ENCODE data around the gene BCL2L15. TPM values are rescaled to one million over a fixed set of nuclear protein-coding genes. Genes with fewer than 3 reads are reported as not detected.

The BCL2L15 gene
- total RNA-seq, 1 experiment from 2014 or later: 0.09 TPM

DNA sequence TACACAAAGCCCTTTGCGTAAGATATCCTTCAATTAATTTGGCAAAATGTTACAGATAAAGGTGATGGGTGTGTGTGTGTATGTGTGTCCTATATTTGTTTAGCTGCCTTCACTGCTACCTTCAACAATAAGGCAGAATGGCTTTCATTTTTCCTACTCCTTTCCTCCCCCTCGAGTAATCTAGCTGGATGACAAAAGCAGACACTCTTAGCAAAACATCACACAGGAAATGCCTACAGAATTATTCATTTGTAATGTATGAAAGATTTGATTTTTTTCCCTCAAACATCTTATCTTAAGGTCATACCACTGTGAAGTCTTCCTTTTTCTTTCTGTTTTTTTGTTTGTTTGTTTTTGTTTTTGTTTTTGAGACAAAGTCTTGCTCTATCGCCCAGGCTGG is 26.5 kb downstream of the BCL2L15 start:
- no peaks in the 10 kb centered on the region for H3K36me3 ChIP-seq (ENCODE audit: control insufficient read depth, insufficient read depth, low read length)
- H3K9me3 Mint-ChIP-seq (ENCODE audit: unreplicated experiment): no peaks in the 10 kb centered on the region
- intact Hi-C loops (cut with micrococcal nuclease; ENCODE audit: unreplicated experiment): no loop called here
- DNase-seq: no peak
- H3K9me3 ChIP-seq: no peaks in the 10 kb centered on the region
- no peak overlapping the region for H3K27ac Mint-ChIP-seq (ENCODE audit: unreplicated experiment)
- no peaks in the 10 kb centered on the region for H3K27me3 ChIP-seq (replicated peaks; ENCODE audit: control insufficient read depth, insufficient read depth, low read length)
- POLR2A ChIA-PET: no interaction called here
- TF ChIP-seq, protein P1, sequence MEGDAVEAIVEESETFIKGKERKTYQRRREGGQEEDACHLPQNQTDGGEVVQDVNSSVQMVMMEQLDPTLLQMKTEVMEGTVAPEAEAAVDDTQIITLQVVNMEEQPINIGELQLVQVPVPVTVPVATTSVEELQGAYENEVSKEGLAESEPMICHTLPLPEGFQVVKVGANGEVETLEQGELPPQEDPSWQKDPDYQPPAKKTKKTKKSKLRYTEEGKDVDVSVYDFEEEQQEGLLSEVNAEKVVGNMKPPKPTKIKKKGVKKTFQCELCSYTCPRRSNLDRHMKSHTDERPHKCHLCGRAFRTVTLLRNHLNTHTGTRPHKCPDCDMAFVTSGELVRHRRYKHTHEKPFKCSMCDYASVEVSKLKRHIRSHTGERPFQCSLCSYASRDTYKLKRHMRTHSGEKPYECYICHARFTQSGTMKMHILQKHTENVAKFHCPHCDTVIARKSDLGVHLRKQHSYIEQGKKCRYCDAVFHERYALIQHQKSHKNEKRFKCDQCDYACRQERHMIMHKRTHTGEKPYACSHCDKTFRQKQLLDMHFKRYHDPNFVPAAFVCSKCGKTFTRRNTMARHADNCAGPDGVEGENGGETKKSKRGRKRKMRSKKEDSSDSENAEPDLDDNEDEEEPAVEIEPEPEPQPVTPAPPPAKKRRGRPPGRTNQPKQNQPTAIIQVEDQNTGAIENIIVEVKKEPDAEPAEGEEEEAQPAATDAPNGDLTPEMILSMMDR (IDR thresholded peaks at IDR 0.05; ENCODE audit: insufficient read depth in 1 of 2, low read depth in 1 of 2, low read length in 1 of 2, severe bottlenecking in 1 of 2, unreplicated experiment in 1 of 2): no peak
- H3K27me3 Mint-ChIP-seq (ENCODE audit: insufficient read depth, unreplicated experiment): no peaks in the 10 kb centered on the region
- no peaks in the 10 kb centered on the region for H3K36me3 Mint-ChIP-seq (ENCODE audit: insufficient read depth, unreplicated experiment)
- H3K4me1 ChIP-seq: no peaks in the 10 kb centered on the region
- no peak overlapping the region for H3K4me3 ChIP-seq (ENCODE audit: low read depth, low read length)
- CTCF ChIA-PET: no interaction called here
- H3K4me1 Mint-ChIP-seq (ENCODE audit: low read depth, unreplicated experiment): no peaks in the 10 kb centered on the region
- no peak overlapping the region for H3K4me3 Mint-ChIP-seq (ENCODE audit: unreplicated experiment)
- BruUV-seq (replicated peaks): no TSS peak

DNA sequence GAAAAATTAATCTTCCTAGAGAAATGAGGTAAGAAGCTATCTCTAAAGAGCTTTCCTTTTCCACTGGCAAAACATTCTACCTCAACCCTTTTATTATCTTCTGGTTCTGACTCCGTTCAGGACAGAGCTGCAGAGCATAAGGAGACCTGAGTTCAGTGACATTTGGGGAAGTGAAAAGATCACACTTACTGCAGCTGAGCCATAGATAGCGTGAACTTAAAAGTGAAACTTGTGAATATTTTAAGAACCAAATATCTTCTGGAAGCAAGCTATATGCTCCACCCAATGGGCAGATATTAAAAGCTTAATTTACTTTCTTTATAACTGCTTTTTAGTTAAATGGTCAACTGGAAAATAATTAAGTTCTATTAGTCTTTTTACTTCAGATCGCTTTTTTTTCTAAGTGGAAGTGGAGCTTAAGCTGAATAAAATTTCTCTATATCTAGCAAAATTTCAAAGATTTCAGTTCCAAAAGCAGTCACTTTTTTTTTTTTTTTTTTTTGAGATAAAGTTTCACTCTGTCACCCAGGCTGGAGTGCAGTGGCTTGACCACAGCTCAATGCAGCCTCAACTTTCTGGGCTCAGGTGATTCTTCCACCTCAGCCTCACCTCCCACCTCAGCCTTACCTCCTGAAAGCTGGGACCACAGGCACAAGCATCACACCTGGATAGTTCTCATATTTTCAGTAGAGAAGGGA is 27.8 kb downstream of the BCL2L15 start:
- no peak overlapping the region for H3K4me3 ChIP-seq (ENCODE audit: low read depth, low read length)
- no peaks in the 10 kb centered on the region for H3K9me3 ChIP-seq
- intact Hi-C loops (cut with micrococcal nuclease; ENCODE audit: unreplicated experiment): loop anchor here (5.0 kb wide), 1 partner anchor 633 kb away; no protein-coding TSS in a partner anchor
- DNase-seq: no peak
- Mint-ChIP-seq H3K27me3 (ENCODE audit: insufficient read depth, unreplicated experiment) (no peaks in the 10 kb centered on the region), H3K36me3 (ENCODE audit: insufficient read depth, unreplicated experiment) (no peaks in the 10 kb centered on the region), H3K9me3 (ENCODE audit: unreplicated experiment) (no peaks in the 10 kb centered on the region), H3K27ac (ENCODE audit: unreplicated experiment) (no peak overlapping the region), H3K4me1 (ENCODE audit: low read depth, unreplicated experiment) (no peaks in the 10 kb centered on the region), H3K4me3 (ENCODE audit: unreplicated experiment) (no peak overlapping the region)
- H3K36me3 ChIP-seq (ENCODE audit: control insufficient read depth, insufficient read depth, low read length): no peaks in the 10 kb centered on the region
- ChIA-PET POLR2A (interaction anchor here (0.6 kb wide), 1 partner anchor 79 kb away, joined by 4 read pairs; no protein-coding TSS in a partner anchor), CTCF (no interaction called here)
- H3K4me1 ChIP-seq: no peaks in the 10 kb centered on the region
- TF ChIP-seq, protein P1 (IDR thresholded peaks at IDR 0.05; ENCODE audit: insufficient read depth in 1 of 2, low read depth in 1 of 2, low read length in 1 of 2, severe bottlenecking in 1 of 2, unreplicated experiment in 1 of 2): no peak
- H3K27me3 ChIP-seq (replicated peaks; ENCODE audit: control insufficient read depth, insufficient read depth, low read length): no peaks in the 10 kb centered on the region
- BruUV-seq (replicated peaks): no TSS peak

DNA sequence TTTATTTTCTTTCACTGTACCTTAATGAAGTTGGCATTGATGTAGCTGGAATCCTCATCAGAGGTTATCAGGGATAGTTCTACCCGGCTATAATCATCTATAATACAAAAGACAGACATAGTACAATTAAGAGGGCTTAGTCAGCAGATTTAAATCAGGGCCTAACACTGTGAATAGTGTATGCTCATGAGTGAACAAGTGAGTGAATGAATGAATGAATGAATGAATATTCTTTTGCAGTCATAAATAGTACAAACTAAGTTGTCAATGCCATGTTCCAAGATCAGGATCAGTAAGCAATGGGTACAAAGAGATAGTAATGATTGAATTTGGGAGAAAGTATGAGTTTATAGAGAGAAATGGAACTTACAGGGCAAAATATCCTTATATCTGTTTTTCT is 28.4 kb downstream of the BCL2L15 start:
- no peaks in the 10 kb centered on the region for H3K9me3 ChIP-seq
- no TSS peak for BruUV-seq (replicated peaks)
- CTCF ChIA-PET: no interaction called here
- no peak for DNase-seq
- POLR2A ChIA-PET: no interaction called here
- no peaks in the 10 kb centered on the region for H3K36me3 Mint-ChIP-seq (ENCODE audit: insufficient read depth, unreplicated experiment)
- H3K4me1 ChIP-seq: no peaks in the 10 kb centered on the region
- H3K27ac Mint-ChIP-seq (ENCODE audit: unreplicated experiment): no peak overlapping the region
- no peaks in the 10 kb centered on the region for H3K4me1 Mint-ChIP-seq (ENCODE audit: low read depth, unreplicated experiment)
- no peak overlapping the region for H3K4me3 ChIP-seq (ENCODE audit: low read depth, low read length)
- TF ChIP-seq, protein P1 (IDR thresholded peaks at IDR 0.05; ENCODE audit: insufficient read depth in 1 of 2, low read depth in 1 of 2, low read length in 1 of 2, severe bottlenecking in 1 of 2, unreplicated experiment in 1 of 2): no peak
- intact Hi-C loops (cut with micrococcal nuclease; ENCODE audit: unreplicated experiment): loop anchor here (5.0 kb wide), 1 partner anchor 633 kb away; no protein-coding TSS in a partner anchor
- H3K27me3 Mint-ChIP-seq (ENCODE audit: insufficient read depth, unreplicated experiment): no peaks in the 10 kb centered on the region
- H3K36me3 ChIP-seq (ENCODE audit: control insufficient read depth, insufficient read depth, low read length): no peaks in the 10 kb centered on the region
- no peaks in the 10 kb centered on the region for H3K9me3 Mint-ChIP-seq (ENCODE audit: unreplicated experiment)
- H3K4me3 Mint-ChIP-seq (ENCODE audit: unreplicated experiment): no peak overlapping the region
- H3K27me3 ChIP-seq (replicated peaks; ENCODE audit: control insufficient read depth, insufficient read depth, low read length): no peaks in the 10 kb centered on the region

Measured in Caco-2 (cell line).